NB4 (cell line): ENCODE results near the gene ARMC9.
A peak's percentile ranks its signal among the peaks of the same experiment; 100 is the strongest.

Source experiments
- CTCF ChIP-seq: IDR thresholded peaks from one replicate; pipeline ENCODE4 v1.5.1; 2012; ENCODE audit warnings: low read depth, low read length
- MYC ChIP-seq: IDR thresholded peaks from 2 replicates; pipeline ENCODE4 v1.6.1; 2011; ENCODE audit warnings: low read depth, low read length
- POLR2A ChIP-seq: IDR thresholded peaks from 2 replicates; pipeline ENCODE4 v1.6.1; 2011; ENCODE audit warnings: mild to moderate bottlenecking; ENCODE audit not compliant: insufficient read length; ENCODE audit errors: extremely low read depth
- TF ChIP-seq, protein P1 (sequence below): IDR thresholded peaks from 2 replicates; pipeline ENCODE4 v1.6.1; 2011; ENCODE audit warnings: low read depth, low read length

DNA sequence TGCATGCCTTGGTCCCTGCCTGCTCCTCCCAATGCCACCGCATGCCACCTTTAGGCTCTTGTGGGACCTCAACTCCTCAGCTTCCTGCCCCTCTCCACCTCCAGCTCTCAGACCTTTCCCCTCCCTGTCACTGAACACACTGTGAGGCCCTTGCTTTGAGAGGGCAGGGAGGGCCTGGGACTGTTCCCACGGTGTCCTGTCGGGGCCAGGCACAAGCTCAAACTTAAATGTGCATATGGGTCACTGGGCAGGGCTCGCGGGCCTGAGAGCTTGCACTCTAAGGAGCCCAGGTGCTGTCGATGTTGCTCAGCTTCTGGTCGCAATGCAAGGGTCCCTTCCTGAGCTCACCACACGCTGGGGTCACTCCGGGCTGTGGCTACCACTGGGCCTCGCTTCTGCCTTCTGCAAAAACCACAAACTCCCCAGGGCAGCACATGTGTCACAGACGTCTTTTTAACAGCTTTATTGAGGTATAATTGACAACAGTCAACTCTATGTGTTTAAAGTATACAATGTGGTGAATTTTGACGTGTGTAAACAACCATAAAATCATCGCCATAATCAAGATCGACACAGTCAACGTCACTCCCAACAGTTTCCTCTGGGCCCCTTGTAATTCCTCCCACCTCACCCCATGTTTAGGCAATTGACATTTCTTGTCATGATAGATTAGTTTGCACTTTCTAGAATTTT is 185.1 kb downstream of the ARMC9 start:
- TF ChIP-seq CTCF, result no peak
- TF ChIP-seq MYC, result peak; percentile 89
- TF ChIP-seq, protein P1, sequence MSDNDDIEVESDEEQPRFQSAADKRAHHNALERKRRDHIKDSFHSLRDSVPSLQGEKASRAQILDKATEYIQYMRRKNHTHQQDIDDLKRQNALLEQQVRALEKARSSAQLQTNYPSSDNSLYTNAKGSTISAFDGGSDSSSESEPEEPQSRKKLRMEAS, result peak; percentile 88
- no peak for TF ChIP-seq POLR2A
